ENCODE data around the gene ZNF785. TPM values are rescaled to one million over a fixed set of nuclear protein-coding genes. Genes with fewer than 3 reads are reported as not detected.

The ZNF785 gene
- total RNA-seq, 1 experiment from 2014 or later = 16.0 TPM

- Mint-ChIP-seq H3K36me3 (peaks cover 13% of the 10 kb centered on the region), H3K4me3 (peak overlapping the region; percentile 68), H3K4me1 (peaks cover 32% of the 10 kb centered on the region), H3K27ac (peak overlapping the region; percentile 84), H3K9me3 (no peaks in the 10 kb centered on the region), H3K27me3 (ENCODE audit: low read depth) (no peaks in the 10 kb centered on the region)
- no peak for DNase-seq (ENCODE audit: low spot score)
- ATAC-seq = no peak
- TF ChIP-seq CREM (CRISPR knock-in tag; IDR thresholded peaks at IDR 0.05) (no peak), RELA (CRISPR knock-in tag; IDR thresholded peaks at IDR 0.05; ENCODE audit: borderline replicate concordance) (no peak), ZNF281 (CRISPR knock-in tag; IDR thresholded peaks at IDR 0.05) (no peak), ZNF671 (CRISPR knock-in tag; IDR thresholded peaks at IDR 0.05) (no peak), ZNF232 (CRISPR knock-in tag; IDR thresholded peaks at IDR 0.05) (no peak), ZBTB43 (CRISPR knock-in tag; IDR thresholded peaks at IDR 0.05) (no peak), GRHL2 (CRISPR knock-in tag; IDR thresholded peaks at IDR 0.05; ENCODE audit: insufficient replicate concordance, severe bottlenecking) (no peak), ERG (CRISPR knock-in tag; IDR thresholded peaks at IDR 0.05) (no peak), ZNF138 (CRISPR knock-in tag; conservative IDR thresholded peaks at IDR 0.05) (no peak), NR1H2 (CRISPR knock-in tag; IDR thresholded peaks at IDR 0.05) (no peak)
- POLR2A ChIA-PET = no interaction called here
- CTCF ChIA-PET = interaction anchor here (0.6 to 4.7 kb wide), 2 partner anchors 23 to 83 kb away, joined by 3 to 30 read pairs; no protein-coding TSS in a partner anchor
Observed at GRCh38 chr16:30532285-30533145, 53.0 kb downstream of the ZNF785 start.

Other genes with a start within 250 kb of the ZNF785 start
- gene CD2BP2, start 230.4 kb downstream of the ZNF785 start, total RNA-seq (2021) = 51.0 to 56.6 TPM (median 51.1 TPM) in 3 replicates
- gene TBC1D10B, start 215.2 kb downstream of the ZNF785 start, total RNA-seq (2021) = 33.4 to 40.5 TPM (median 34.6 TPM) in 3 replicates
- 0.80 to 1.3 TPM (median 0.85 TPM) in 3 replicates for gene MYL11, start 210.9 kb downstream of the ZNF785 start, total RNA-seq (2021)
- gene SEPTIN1, start 203.1 kb downstream of the ZNF785 start, total RNA-seq (2021) = 2.3 to 2.7 TPM (median 2.6 TPM) in 3 replicates
- gene ZNF48, start 190.3 kb downstream of the ZNF785 start, total RNA-seq (2021) = 31.3 to 39.3 TPM (median 32.1 TPM) in 3 replicates
- gene ZNF771, start 178.1 kb downstream of the ZNF785 start, total RNA-seq (2021) = 10.0 to 12.5 TPM (median 11.3 TPM) in 3 replicates
- gene DCTPP1, start 155.7 kb downstream of the ZNF785 start, total RNA-seq (2021) = 69.0 to 72.2 TPM (median 70.5 TPM) in 3 replicates
- 50.4 to 55.2 TPM (median 53.5 TPM) in 3 replicates for gene SEPHS2, start 139.8 kb downstream of the ZNF785 start, total RNA-seq (2021)
- gene ITGAL, start 113.0 kb downstream of the ZNF785 start, total RNA-seq (2021) = 0.64 to 1.1 TPM (median 1.0 TPM) in 3 replicates
- 35.9 to 43.0 TPM (median 42.4 TPM) in 3 replicates for gene ZNF768, start 59.1 kb downstream of the ZNF785 start, total RNA-seq (2021)
- gene ZNF747, start 50.8 kb downstream of the ZNF785 start, total RNA-seq (2021) = 11.3 to 11.7 TPM (median 11.5 TPM) in 3 replicates
- gene ZNF764, start 27.3 kb downstream of the ZNF785 start, total RNA-seq (2021) = 9.0 to 10.4 TPM (median 9.1 TPM) in 3 replicates
- gene ZNF688, start 14.0 kb downstream of the ZNF785 start, total RNA-seq (2021) = 4.2 to 6.0 TPM (median 4.9 TPM) in 3 replicates
- 13.2 to 16.3 TPM (median 15.9 TPM) in 3 replicates for gene ZNF689, start 24.7 kb upstream of the ZNF785 start, total RNA-seq (2021)
- gene PRR14, start 65.3 kb upstream of the ZNF785 start, total RNA-seq (2021) = 21.9 to 24.3 TPM (median 22.0 TPM) in 3 replicates
- gene FBRS, start 72.7 kb upstream of the ZNF785 start, total RNA-seq (2021) = 18.9 to 23.2 TPM (median 19.9 TPM) in 3 replicates
- gene SRCAP, start 113.5 kb upstream of the ZNF785 start, total RNA-seq (2021) = 54.9 to 58.5 TPM (median 55.8 TPM) in 3 replicates
- 40.8 to 50.5 TPM (median 45.0 TPM) in 3 replicates for gene PHKG2, start 162.7 kb upstream of the ZNF785 start, total RNA-seq (2021)
- 4.6 to 6.6 TPM (median 6.2 TPM) in 3 replicates for gene CFAP119, start 176.4 kb upstream of the ZNF785 start, total RNA-seq (2021)
- 63.7 to 77.1 TPM (median 66.9 TPM) in 3 replicates for gene RNF40, start 176.6 kb upstream of the ZNF785 start, total RNA-seq (2021)
- gene ZNF629, start 201.5 kb upstream of the ZNF785 start, total RNA-seq (2021) = 18.7 to 20.0 TPM (median 19.7 TPM) in 3 replicates